ENCODE measurements around the gene TLE1.
"Not testable (repeated sequence)": the region's sequence is repeated elsewhere in the genome, so short reads cannot be mapped to it uniquely, and the experiment has no call there.

The TLE1 gene

GRCh38 chr9:81689343-81690175 is at the start of gene TLE1:
TLE1 (minus strand) TSS chr9:81689547; CDS start chr9:81688240, 1,307 bp downstream.
- peak; percentile 98 for DNase-seq (ENCODE audit: low read depth)
- peak within 1 kb of the TSS; percentile 60 for H3K4me3 ChIP-seq (ENCODE audit: control insufficient read depth, low read depth, low read length)
- TF ChIP-seq CTCF (conservative IDR thresholded peaks at IDR 0.05; ENCODE audit: control insufficient read depth, insufficient read depth, low read depth, low read length): no peak

- TF ChIP-seq CTCF (conservative IDR thresholded peaks at IDR 0.05; ENCODE audit: control insufficient read depth, insufficient read depth, low read depth, low read length): no peak
- H3K4me3 ChIP-seq (ENCODE audit: control insufficient read depth, low read depth, low read length): no peak overlapping the region
- DNase-seq (ENCODE audit: low read depth): peak; percentile 92
Measured at GRCh38 chr9:81737871-81738507, 48.6 kb upstream of the TLE1 start.

GRCh38 chr9:81730498-81730897 is 41.2 kb upstream of the TLE1 start:
- DNase-seq (ENCODE audit: low read depth); H3K4me3 ChIP-seq (ENCODE audit: control insufficient read depth, low read depth, low read length): not testable (repeated sequence)

DNA sequence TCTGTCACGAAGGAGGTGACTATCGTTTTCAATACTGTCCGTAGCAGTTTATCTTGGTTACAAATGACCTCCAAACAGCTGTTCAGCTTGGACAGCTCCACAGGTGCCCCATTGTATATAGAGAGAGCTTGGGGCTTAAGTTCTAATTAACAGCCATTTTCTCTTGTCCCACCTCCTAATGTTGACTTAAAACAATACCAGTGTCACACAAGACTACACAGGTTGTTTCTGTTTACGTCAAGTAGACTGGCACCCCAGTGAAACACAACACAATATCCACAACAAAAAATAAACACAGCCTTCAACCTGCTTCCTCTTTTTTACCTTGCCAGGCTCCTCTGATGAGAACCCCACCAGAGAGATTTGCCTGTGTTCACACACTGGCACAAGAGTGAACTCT is 39.8 kb upstream of the TLE1 start:
- TF ChIP-seq CTCF (conservative IDR thresholded peaks at IDR 0.05; ENCODE audit: control insufficient read depth, insufficient read depth, low read depth, low read length): no peak
- no peak for DNase-seq (ENCODE audit: low read depth)
- no peak overlapping the region for H3K4me3 ChIP-seq (ENCODE audit: control insufficient read depth, low read depth, low read length)

GRCh38 chr9:81724242-81724889 is 35.0 kb upstream of the TLE1 start:
- TF ChIP-seq CTCF (conservative IDR thresholded peaks at IDR 0.05; ENCODE audit: control insufficient read depth, insufficient read depth, low read depth, low read length): no peak
- no peak overlapping the region for H3K4me3 ChIP-seq (ENCODE audit: control insufficient read depth, low read depth, low read length)
- no peak for DNase-seq (ENCODE audit: low read depth)

DNA sequence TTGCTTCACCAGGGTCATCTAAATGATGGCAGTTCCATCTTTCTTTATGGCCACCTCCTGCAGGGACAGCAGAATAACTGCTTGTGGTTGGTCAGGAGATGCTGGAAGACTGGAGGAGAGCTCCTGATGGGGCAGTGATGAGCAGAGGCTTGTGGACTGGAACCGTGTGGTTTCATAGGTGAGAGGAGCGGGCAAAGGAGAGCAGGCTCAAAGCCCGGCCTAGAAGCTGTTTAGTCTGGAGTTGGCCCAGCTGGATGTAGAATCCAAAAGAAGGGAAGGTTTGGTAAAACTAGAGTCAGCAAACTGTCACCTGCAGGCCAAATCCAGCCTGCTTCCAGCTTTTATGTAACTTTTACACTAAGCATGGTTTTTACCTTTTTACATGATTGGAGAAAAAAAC is 32.9 kb upstream of the TLE1 start:
- DNase-seq (ENCODE audit: low read depth): no peak
- no peak for TF ChIP-seq CTCF (conservative IDR thresholded peaks at IDR 0.05; ENCODE audit: control insufficient read depth, insufficient read depth, low read depth, low read length)
- no peak overlapping the region for H3K4me3 ChIP-seq (ENCODE audit: control insufficient read depth, low read depth, low read length)
